CD4-positive, CD25-positive, alpha-beta regulatory T cell (primary cell): Measurements from ENCODE around the gene FAM90A1. TPM values are rescaled to one million over a fixed set of nuclear protein-coding genes. Genes with fewer than 3 reads are reported as not detected.
"Not testable (repeated sequence)": the region's sequence is repeated elsewhere in the genome, so short reads cannot be mapped to it uniquely, and the experiment has no call there.

Experiments used
- ATAC-seq, 2 donors: fragments of 150-1000 bp; cut with Tn5 transposase; one replicate each; pipeline ENCODE4 v1.10.0; 2021; ENCODE audit warnings: low read depth in 2 of 2, moderate number of reproducible peaks in 2 of 2, moderate library complexity in 1 of 2
- DNase-seq, 3 donors: peaks; one replicate each; pipeline versions ENCODE4 v3.0.0 to v3.0.0-alpha.2; 2012 to 2022; ENCODE audit warnings: mixed read lengths in 1 of 3
- H3K27ac ChIP-seq: one replicate; pipeline ENCODE4 v1.7.0; 2013; ENCODE audit warnings: mild to moderate bottlenecking, low read length; ENCODE audit not compliant: insufficient read depth, poor library complexity, severe bottlenecking
- H3K27me3 ChIP-seq: one replicate; pipeline ENCODE4 v1.7.0; 2013; ENCODE audit warnings: low read length; ENCODE audit not compliant: control insufficient read depth, insufficient read depth
- H3K36me3 ChIP-seq: one replicate; pipeline ENCODE4 v1.7.0; 2013; ENCODE audit warnings: mild to moderate bottlenecking, low read length, moderate library complexity; ENCODE audit not compliant: control insufficient read depth, insufficient read depth
- H3K4me1 ChIP-seq: 2 replicates; pipeline ENCODE4 v1.7.0; 2013; ENCODE audit warnings: mild to moderate bottlenecking, low read length; ENCODE audit not compliant: insufficient read depth, control insufficient read depth, poor library complexity, severe bottlenecking
- H3K4me3 ChIP-seq: one replicate; pipeline ENCODE4 v1.7.0; 2013; ENCODE audit warnings: low read depth, mild to moderate bottlenecking, low read length, moderate library complexity
- H3K9me3 ChIP-seq, 2 experiments: 1 replicate in 1 of 2; 2 replicates in 1 of 2; pipeline ENCODE4 v1.7.0; 2013; ENCODE audit warnings: low read length in 2 of 2, mild to moderate bottlenecking in 1 of 2, moderate library complexity in 1 of 2; ENCODE audit not compliant: control insufficient read depth in 2 of 2
- H3K27ac Mint-ChIP-seq, 3 donors: one replicate each; pipeline ENCODE4 v1.8.0; 2020 to 2022; ENCODE audit warnings: mild to moderate bottlenecking in 3 of 3, mixed read lengths in 3 of 3, moderate library complexity in 2 of 3
- H3K27me3 Mint-ChIP-seq: one replicate; pipeline ENCODE4 v1.8.0; 2022; ENCODE audit warnings: mild to moderate bottlenecking, mixed read lengths
- H3K36me3 Mint-ChIP-seq: one replicate; pipeline ENCODE4 v1.8.0; 2020; ENCODE audit warnings: mixed read lengths
- H3K4me1 Mint-ChIP-seq, 4 donors: one replicate each; pipeline ENCODE4 v1.8.0; 2020 to 2022; ENCODE audit warnings: mixed read lengths in 4 of 4, mild to moderate bottlenecking in 1 of 4
- H3K4me3 Mint-ChIP-seq, 4 donors: one replicate each; pipeline ENCODE4 v1.8.0; 2020 to 2022; ENCODE audit warnings: mild to moderate bottlenecking in 4 of 4, mixed read lengths in 4 of 4, moderate library complexity in 3 of 4
- H3K9me3 Mint-ChIP-seq, 7 donors: one replicate each; pipeline ENCODE4 v1.8.0; 2020 to 2022; ENCODE audit warnings: mixed read lengths in 7 of 7, mild to moderate bottlenecking in 3 of 7, moderate library complexity in 2 of 7
- polyA plus RNA-seq, 4 donors: library from polyadenylated mRNA; unstranded; fragments of 300-500 nt; fragmentation: Illumina TruSeq; gene quantifications; one replicate each; pipeline ENCODE4 v1.2.3, GENCODE V29; 2021
- total RNA-seq: library from RNA; stranded (reverse); gene quantifications from one replicate; pipeline ENCODE4 v1.2.3, GENCODE V29; 2022

The FAM90A1 gene
- total and polyA plus RNA-seq, 5 donors from 2014 or later: 0.11 to 0.67 (median 0.24) TPM; not detected in 2

- not testable (repeated sequence) for H3K36me3 ChIP-seq, H3K9me3 Mint-ChIP-seq, H3K36me3 Mint-ChIP-seq, ATAC-seq, H3K27me3 ChIP-seq, H3K4me1 ChIP-seq, H3K4me3 ChIP-seq, H3K27me3 Mint-ChIP-seq, H3K9me3 ChIP-seq, DNase-seq, H3K27ac ChIP-seq
- H3K27ac Mint-ChIP-seq: peak overlapping the region in 2 of 3 donors; percentile 35 to 85
- peaks cover 5 to 21% (median 8%) of the 10 kb centered on the region in 4 donors for H3K4me1 Mint-ChIP-seq
- H3K4me3 Mint-ChIP-seq: peak overlapping the region; percentile 60 to 82 (median 75)
Measured at GRCh38 chr12:8181271-8181670, 46.1 kb downstream of the FAM90A1 start.

DNA sequence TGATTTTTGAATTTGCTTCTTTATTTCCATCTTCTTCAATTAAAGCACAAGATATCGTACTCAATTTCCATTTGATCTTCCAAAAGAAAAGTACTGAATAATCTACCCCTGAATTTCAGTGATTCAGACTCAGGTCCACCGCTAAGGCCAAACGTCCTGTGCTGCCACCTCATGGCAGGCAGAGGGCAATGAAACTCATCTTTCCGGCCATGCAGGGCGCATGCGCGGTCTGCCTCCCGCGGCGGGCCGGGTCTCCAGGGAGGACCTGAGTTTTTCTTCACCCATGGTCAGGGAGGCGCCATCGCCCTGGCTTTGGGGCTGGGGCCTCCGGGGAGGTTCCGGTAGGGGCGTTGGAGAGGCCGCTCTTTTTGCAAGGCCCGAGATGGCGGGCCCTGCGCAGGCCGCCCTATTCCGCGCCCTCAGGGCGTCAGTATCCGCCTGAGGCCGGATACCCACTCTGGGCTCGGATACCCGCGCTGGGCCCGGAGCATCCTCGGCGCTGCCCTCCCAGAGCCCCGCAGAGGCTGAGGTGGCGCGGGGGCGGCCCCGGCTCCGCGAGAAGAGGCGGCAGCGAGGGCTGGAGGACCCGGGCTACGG, 47.3 kb downstream of the FAM90A1 start:
- H3K4me1 ChIP-seq, H3K36me3 ChIP-seq, H3K27me3 ChIP-seq, H3K4me3 ChIP-seq, H3K36me3 Mint-ChIP-seq, H3K9me3 Mint-ChIP-seq, H3K9me3 ChIP-seq: not testable (repeated sequence)
- H3K27me3 Mint-ChIP-seq: peaks cover 18% of the 10 kb centered on the region
- peak overlapping the region; percentile 67 for H3K27ac ChIP-seq
- ATAC-seq (peak; percentile 86), DNase-seq (peak; percentile 62 to 90 (median 74))
- H3K4me1 Mint-ChIP-seq: peaks cover 5 to 21% (median 8%) of the 10 kb centered on the region in 4 donors
- H3K27ac Mint-ChIP-seq: peak overlapping the region; percentile 84 to 93 (median 86)
- peak overlapping the region; percentile 60 to 93 (median 90) for H3K4me3 Mint-ChIP-seq

DNA sequence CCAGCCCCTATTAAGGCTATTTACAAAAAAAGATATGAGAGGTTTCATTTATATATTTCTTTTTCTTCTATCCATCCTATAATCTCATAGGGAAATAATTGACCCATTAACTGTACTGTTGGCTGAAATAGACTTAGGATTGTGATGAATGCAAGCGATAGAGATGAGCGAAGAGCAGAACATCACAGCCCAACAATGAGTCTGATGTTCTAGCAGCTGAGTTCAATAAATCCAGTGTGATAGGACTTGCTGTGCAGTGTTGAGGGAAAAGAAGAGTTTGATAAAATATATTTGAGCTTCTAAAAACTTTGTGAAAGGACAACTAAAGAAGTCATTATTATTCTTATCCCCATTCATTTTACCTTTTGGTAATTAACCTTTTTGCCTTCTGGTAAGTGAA, 54.5 kb downstream of the FAM90A1 start:
- not testable (repeated sequence) for H3K27ac ChIP-seq, H3K4me1 Mint-ChIP-seq, H3K4me3 ChIP-seq, ATAC-seq, DNase-seq, H3K27ac Mint-ChIP-seq, H3K27me3 ChIP-seq, H3K4me1 ChIP-seq, H3K9me3 Mint-ChIP-seq, H3K36me3 ChIP-seq, H3K36me3 Mint-ChIP-seq, H3K9me3 ChIP-seq, H3K4me3 Mint-ChIP-seq
- H3K27me3 Mint-ChIP-seq: peaks cover 31% of the 10 kb centered on the region

Other genes starting within 250 kb of the FAM90A1 start
- gene FOXJ2, start 194.9 kb downstream of the FAM90A1 start, total RNA-seq: 26.1 TPM
- gene FOXJ2, start 194.9 kb downstream of the FAM90A1 start, polyA plus RNA-seq: 1 to 10 TPM; 6.6 to 9.5 (median 8.1) TPM
- gene C3AR1, start 161.3 kb downstream of the FAM90A1 start, total RNA-seq: 2.7 TPM
- 10 to 100 TPM in 2 of 4 donors, 1 to 10 TPM in 2; 6.5 to 12.7 (median 9.5) TPM for gene C3AR1, start 161.3 kb downstream of the FAM90A1 start, polyA plus RNA-seq
- gene NECAP1, start 145.3 kb downstream of the FAM90A1 start, total RNA-seq: 78.3 TPM
- gene NECAP1, start 145.3 kb downstream of the FAM90A1 start, polyA plus RNA-seq: 10 to 100 TPM; 20.5 to 34.8 (median 23.8) TPM
- gene CLEC4A, start 104.0 kb downstream of the FAM90A1 start, total RNA-seq: 1.4 TPM
- gene CLEC4A, start 104.0 kb downstream of the FAM90A1 start, polyA plus RNA-seq: 1 to 10 TPM in 1 of 4 donors, under 1 TPM in 2, not detected in 1; 0.14 to 1.2 (median 0.53) TPM
- gene ZNF705A, start 70.6 kb downstream of the FAM90A1 start, total RNA-seq: not detected
- not detected for gene ZNF705A, start 70.6 kb downstream of the FAM90A1 start, polyA plus RNA-seq
- gene CLEC6A, start 228.3 kb upstream of the FAM90A1 start, total RNA-seq: not detected
- gene CLEC6A, start 228.3 kb upstream of the FAM90A1 start, polyA plus RNA-seq: not detected